ENCODE results near the gene CORO2A. TPM values are rescaled to one million over a fixed set of nuclear protein-coding genes. Genes with fewer than 3 reads are reported as not detected.
A peak's percentile ranks its signal among the peaks of the same experiment; 100 is the strongest.

Gene CORO2A
- 14.5 TPM for polyA plus RNA-seq (2013, experiment 1 of 2)
- polyA plus RNA-seq (2013, experiment 2 of 2): 20.8 TPM

DNA sequence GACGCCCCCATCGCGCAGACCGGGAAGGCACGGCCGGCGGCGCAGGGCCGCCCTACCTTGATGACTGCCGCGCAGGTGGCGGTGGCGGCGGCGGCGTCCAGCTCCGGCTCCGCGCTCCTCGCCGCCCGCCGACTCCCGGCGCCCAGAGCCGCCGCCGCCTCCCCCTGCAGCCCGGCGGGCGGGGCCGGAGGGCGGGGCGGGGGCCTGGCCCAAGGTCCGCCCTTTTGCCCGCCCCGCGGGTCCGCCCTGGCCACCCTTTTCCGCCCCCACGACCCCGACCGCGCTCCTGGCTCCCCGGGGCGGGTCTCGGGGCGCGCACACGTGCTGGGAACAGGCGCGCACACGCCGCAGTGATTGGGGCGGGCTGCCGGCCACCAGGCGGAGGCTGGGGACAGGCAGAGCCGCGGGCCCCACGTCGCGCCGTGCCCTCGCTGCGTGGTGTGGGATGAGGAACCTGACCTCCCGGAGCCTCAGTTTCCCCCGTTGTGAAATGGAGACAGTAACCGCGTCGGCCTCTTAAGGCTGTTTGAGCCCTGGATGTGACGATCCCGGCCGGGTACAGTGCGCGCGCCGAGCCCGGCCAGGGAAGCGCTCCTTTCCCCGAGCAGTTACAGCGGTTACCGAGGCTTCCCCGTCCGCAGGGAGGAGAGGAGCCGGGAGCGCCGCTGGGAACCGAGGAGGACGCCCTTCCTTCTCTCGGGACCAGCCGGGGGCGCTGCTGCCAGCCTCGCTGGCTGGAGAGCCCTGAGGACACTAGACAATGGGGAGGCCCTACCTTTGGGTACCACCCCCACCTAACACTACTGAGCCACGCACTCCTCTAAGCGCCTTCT is at the start of gene CORO2A:
TSS of gene CORO2A (minus strand) at position 135 of the 833 bp plus-strand sequence. CDS start 34,977 bp downstream, outside the sequence.
- Histone ChIP-seq H3K27ac (ENCODE audit: low read depth, low read length) (peak within 1 kb of the TSS; percentile 54; the same call in 1 of the 2 replicates), H3K27me3 (ENCODE audit: insufficient read depth, low read length) (peaks cover 7% of the 10 kb centered on the region; the same call in 1 of the 2 replicates), H3K4me1 (ENCODE audit: insufficient read depth, low read length) (peaks cover 12% of the 10 kb centered on the region; the same call in 1 of the 2 replicates), H3K9me3 (ENCODE audit: insufficient read depth, low read depth, low read length) (no peaks in the 10 kb centered on the region), H3K36me3 (ENCODE audit: insufficient read depth, low read length) (no peaks in the 10 kb centered on the region), H3K4me3 (ENCODE audit: low read length) (peak within 1 kb of the TSS; percentile 57), H3K9ac (ENCODE audit: low read depth, low read length) (peak within 1 kb of the TSS; percentile 59)
- under 1% methylated on average over 95 of the region's 95 CpGs for WGBS

GRCh38 chr9:98241357-98242300 is 49.2 kb upstream of the CORO2A start:
- Histone ChIP-seq H3K36me3 (ENCODE audit: insufficient read depth, low read length) (no peaks in the 10 kb centered on the region), H3K27me3 (ENCODE audit: insufficient read depth, low read length) (no peaks in the 10 kb centered on the region), H3K9me3 (ENCODE audit: insufficient read depth, low read depth, low read length) (no peaks in the 10 kb centered on the region), H3K4me1 (ENCODE audit: insufficient read depth, low read length) (peaks cover 12% of the 10 kb centered on the region), H3K27ac (ENCODE audit: low read depth, low read length) (no peak overlapping the region), H3K4me3 (ENCODE audit: low read length) (no peak overlapping the region), H3K9ac (ENCODE audit: low read depth, low read length) (no peak overlapping the region)
- 80% methylated on average over 8 of the region's 8 CpGs for WGBS

DNA sequence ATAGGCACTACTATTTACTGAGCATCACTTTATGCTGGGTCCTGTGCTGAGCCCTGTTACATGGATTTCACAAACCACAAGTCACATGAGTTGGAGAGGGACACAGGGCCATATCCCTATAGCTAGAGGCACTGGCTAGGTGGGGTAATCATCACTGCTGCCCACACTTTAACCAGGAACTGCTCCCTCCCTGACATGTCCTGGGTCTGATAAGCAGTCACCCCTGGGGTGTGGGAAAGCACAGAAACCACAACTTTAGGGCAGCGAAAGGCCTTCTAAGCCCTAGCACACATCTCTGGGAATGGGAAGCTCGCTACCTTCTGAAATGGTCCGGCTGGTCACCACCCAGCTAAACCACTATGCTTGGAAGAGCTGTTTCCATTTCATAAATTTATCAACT is 48.0 kb upstream of the CORO2A start:
- H3K27me3 ChIP-seq (ENCODE audit: insufficient read depth, low read length): no peaks in the 10 kb centered on the region
- H3K4me1 ChIP-seq (ENCODE audit: insufficient read depth, low read length): peaks cover 8% of the 10 kb centered on the region
- no peaks in the 10 kb centered on the region for H3K9me3 ChIP-seq (ENCODE audit: insufficient read depth, low read depth, low read length)
- no peaks in the 10 kb centered on the region for H3K36me3 ChIP-seq (ENCODE audit: insufficient read depth, low read length)
- H3K27ac ChIP-seq (ENCODE audit: low read depth, low read length): no peak overlapping the region
- H3K4me3 ChIP-seq (ENCODE audit: low read length): no peak overlapping the region
- H3K9ac ChIP-seq (ENCODE audit: low read depth, low read length): no peak overlapping the region
- WGBS: 94% methylated on average over 3 of the region's 3 CpGs

GRCh38 chr9:98236901-98237487 is 44.6 kb upstream of the CORO2A start:
- Histone ChIP-seq H3K27me3 (ENCODE audit: insufficient read depth, low read length) (no peaks in the 10 kb centered on the region), H3K9ac (ENCODE audit: low read depth, low read length) (no peak overlapping the region), H3K27ac (ENCODE audit: low read depth, low read length) (no peak overlapping the region), H3K9me3 (ENCODE audit: insufficient read depth, low read depth, low read length) (no peaks in the 10 kb centered on the region), H3K4me1 (ENCODE audit: insufficient read depth, low read length) (no peaks in the 10 kb centered on the region), H3K36me3 (ENCODE audit: insufficient read depth, low read length) (peaks cover 6% of the 10 kb centered on the region; the same call in 1 of the 2 replicates), H3K4me3 (ENCODE audit: low read length) (no peak overlapping the region)
- 95% methylated on average over 8 of the region's 8 CpGs for WGBS

GRCh38 chr9:98235126-98235525 is 42.7 kb upstream of the CORO2A start:
- no peaks in the 10 kb centered on the region for H3K9me3 ChIP-seq (ENCODE audit: insufficient read depth, low read depth, low read length)
- 91% methylated on average over 9 of the region's 9 CpGs for WGBS
- no peak overlapping the region for H3K27ac ChIP-seq (ENCODE audit: low read depth, low read length)
- H3K4me1 ChIP-seq (ENCODE audit: insufficient read depth, low read length): no peaks in the 10 kb centered on the region
- no peak overlapping the region for H3K9ac ChIP-seq (ENCODE audit: low read depth, low read length)
- no peaks in the 10 kb centered on the region for H3K27me3 ChIP-seq (ENCODE audit: insufficient read depth, low read length)
- H3K36me3 ChIP-seq (ENCODE audit: insufficient read depth, low read length): peaks cover 16% of the 10 kb centered on the region; the same call in 1 of the 2 replicates
- no peak overlapping the region for H3K4me3 ChIP-seq (ENCODE audit: low read length)

GRCh38 chr9:98234245-98234825 is 41.9 kb upstream of the CORO2A start:
- Histone ChIP-seq H3K4me1 (ENCODE audit: insufficient read depth, low read length) (no peaks in the 10 kb centered on the region), H3K27ac (ENCODE audit: low read depth, low read length) (no peak overlapping the region), H3K27me3 (ENCODE audit: insufficient read depth, low read length) (no peaks in the 10 kb centered on the region), H3K9ac (ENCODE audit: low read depth, low read length) (no peak overlapping the region), H3K4me3 (ENCODE audit: low read length) (no peak overlapping the region), H3K9me3 (ENCODE audit: insufficient read depth, low read depth, low read length) (no peaks in the 10 kb centered on the region), H3K36me3 (ENCODE audit: insufficient read depth, low read length) (peaks cover 23% of the 10 kb centered on the region; the same call in 1 of the 2 replicates)
- 88% methylated on average over 9 of the region's 9 CpGs for WGBS

- Histone ChIP-seq H3K4me1 (ENCODE audit: insufficient read depth, low read length) (no peaks in the 10 kb centered on the region), H3K36me3 (ENCODE audit: insufficient read depth, low read length) (peaks cover 37% of the 10 kb centered on the region), H3K9me3 (ENCODE audit: insufficient read depth, low read depth, low read length) (no peaks in the 10 kb centered on the region), H3K4me3 (ENCODE audit: low read length) (no peak overlapping the region), H3K27ac (ENCODE audit: low read depth, low read length) (no peak overlapping the region), H3K27me3 (ENCODE audit: insufficient read depth, low read length) (no peaks in the 10 kb centered on the region), H3K9ac (ENCODE audit: low read depth, low read length) (no peak overlapping the region)
- WGBS: 95% methylated on average over 5 of the region's 5 CpGs
Observed at GRCh38 chr9:98232926-98233325, 40.5 kb upstream of the CORO2A start.

GRCh38 chr9:98231770-98232478 is 39.5 kb upstream of the CORO2A start:
- H3K9me3 ChIP-seq (ENCODE audit: insufficient read depth, low read depth, low read length): no peaks in the 10 kb centered on the region
- no peak overlapping the region for H3K9ac ChIP-seq (ENCODE audit: low read depth, low read length)
- H3K36me3 ChIP-seq (ENCODE audit: insufficient read depth, low read length): peaks cover 39% of the 10 kb centered on the region
- no peak overlapping the region for H3K27ac ChIP-seq (ENCODE audit: low read depth, low read length)
- no peaks in the 10 kb centered on the region for H3K27me3 ChIP-seq (ENCODE audit: insufficient read depth, low read length)
- 95% methylated on average over 6 of the region's 6 CpGs for whole genome bisulfite sequencing
- H3K4me1 ChIP-seq (ENCODE audit: insufficient read depth, low read length): no peaks in the 10 kb centered on the region
- H3K4me3 ChIP-seq (ENCODE audit: low read length): no peak overlapping the region

- H3K9me3 ChIP-seq (ENCODE audit: insufficient read depth, low read depth, low read length): no peaks in the 10 kb centered on the region
- H3K36me3 ChIP-seq (ENCODE audit: insufficient read depth, low read length): peaks cover 43% of the 10 kb centered on the region
- H3K27ac ChIP-seq (ENCODE audit: low read depth, low read length): no peak overlapping the region
- H3K4me3 ChIP-seq (ENCODE audit: low read length): no peak overlapping the region
- no peaks in the 10 kb centered on the region for H3K4me1 ChIP-seq (ENCODE audit: insufficient read depth, low read length)
- 93% methylated on average over 6 of the region's 6 CpGs for WGBS
- H3K27me3 ChIP-seq (ENCODE audit: insufficient read depth, low read length): no peaks in the 10 kb centered on the region
- no peak overlapping the region for H3K9ac ChIP-seq (ENCODE audit: low read depth, low read length)
Observed at GRCh38 chr9:98230789-98231188, 38.4 kb upstream of the CORO2A start.

DNA sequence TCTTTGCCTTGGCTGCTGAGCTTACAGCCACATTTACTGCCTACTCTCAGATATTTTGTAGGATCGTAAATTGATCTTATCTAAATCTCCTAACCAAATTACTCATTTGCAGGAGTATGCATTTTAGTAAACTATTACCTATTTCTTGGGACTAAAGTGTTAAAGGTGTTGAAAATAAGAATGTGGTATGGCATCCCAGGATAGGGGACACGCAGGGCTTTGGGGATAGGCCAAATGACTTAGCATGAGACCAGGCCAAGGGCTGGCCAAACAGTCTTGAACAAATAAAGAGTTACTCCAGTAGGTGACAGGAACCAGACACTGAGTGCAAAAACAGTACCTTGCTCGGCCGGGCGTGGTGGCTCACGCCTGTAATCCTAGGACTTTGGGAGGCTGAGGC is 37.9 kb upstream of the CORO2A start:
- Histone ChIP-seq H3K4me3 (ENCODE audit: low read length) (no peak overlapping the region), H3K4me1 (ENCODE audit: insufficient read depth, low read length) (no peaks in the 10 kb centered on the region), H3K27me3 (ENCODE audit: insufficient read depth, low read length) (no peaks in the 10 kb centered on the region), H3K9ac (ENCODE audit: low read depth, low read length) (no peak overlapping the region), H3K36me3 (ENCODE audit: insufficient read depth, low read length) (peaks cover 44% of the 10 kb centered on the region), H3K27ac (ENCODE audit: low read depth, low read length) (no peak overlapping the region), H3K9me3 (ENCODE audit: insufficient read depth, low read depth, low read length) (no peaks in the 10 kb centered on the region)
- 92% methylated on average over 6 of the region's 6 CpGs for WGBS
